ENCODE data around the gene FYB1. TPM values are rescaled to one million over a fixed set of nuclear protein-coding genes. Genes with fewer than 3 reads are reported as not detected.

The FYB1 gene
- total RNA-seq, 2 experiments from 2014 or later = 105 to 106 TPM

- Mint-ChIP-seq H3K9me3 (no peaks in the 10 kb centered on the region), H3K27me3 (no peaks in the 10 kb centered on the region), H3K36me3 (peaks cover 5% of the 10 kb centered on the region), H3K4me3 (peak overlapping the region; percentile 71), H3K27ac (peak overlapping the region; percentile 90), H3K4me1 (ENCODE audit: low read depth) (peaks cover 69% of the 10 kb centered on the region)
- intact Hi-C loops (cut with micrococcal nuclease) = no loop called here
- DNase-seq = peak; percentile 56
- POLR2A ChIA-PET = interaction anchor here (0.7 to 2.2 kb wide), 8 partner anchors 16 to 54 kb away, joined by 3 to 12 read pairs (median 4); no protein-coding TSS in a partner anchor
- CTCF ChIA-PET = interaction anchor here (1.7 to 5.0 kb wide), 4 partner anchors 21 to 125 kb away, joined by 4 to 34 read pairs (median 10); no protein-coding TSS in a partner anchor
Observed at GRCh38 chr5:39158127-39158593, 61.2 kb downstream of the FYB1 start.

- H3K4me3 Mint-ChIP-seq = peak overlapping the region; percentile 71
- H3K4me1 Mint-ChIP-seq (ENCODE audit: low read depth) = peaks cover 71% of the 10 kb centered on the region
- intact Hi-C loops (cut with micrococcal nuclease) = loop anchor here (1.0 kb wide), 1 partner anchor 8 kb away; no protein-coding TSS in a partner anchor
- no peaks in the 10 kb centered on the region for H3K27me3 Mint-ChIP-seq
- peak overlapping the region; percentile 90 for H3K27ac Mint-ChIP-seq
- DNase-seq = no peak
- POLR2A ChIA-PET = interaction anchor here (0.7 to 2.2 kb wide), 10 partner anchors 13 to 59 kb away, joined by 3 to 12 read pairs (median 4); no protein-coding TSS in a partner anchor
- H3K9me3 Mint-ChIP-seq = no peaks in the 10 kb centered on the region
- CTCF ChIA-PET = interaction anchor here (0.9 to 5.0 kb wide), 7 partner anchors 10 to 125 kb away, joined by 3 to 34 read pairs (median 5); no protein-coding TSS in a partner anchor
- H3K36me3 Mint-ChIP-seq = peaks cover 8% of the 10 kb centered on the region
Observed at GRCh38 chr5:39157701-39158100, 61.7 kb downstream of the FYB1 start.

GRCh38 chr5:39156082-39156481, 63.3 kb downstream of the FYB1 start:
- H3K4me3 Mint-ChIP-seq = peak overlapping the region; percentile 55
- intact Hi-C loops (cut with micrococcal nuclease) = no loop called here
- peak overlapping the region; percentile 90 for H3K27ac Mint-ChIP-seq
- H3K36me3 Mint-ChIP-seq = peaks cover 20% of the 10 kb centered on the region
- no peaks in the 10 kb centered on the region for H3K9me3 Mint-ChIP-seq
- H3K4me1 Mint-ChIP-seq (ENCODE audit: low read depth) = peaks cover 80% of the 10 kb centered on the region
- ChIA-PET CTCF (interaction anchor here (1.0 to 3.2 kb wide), 2 partner anchors 21 to 46 kb away, joined by 4 to 12 read pairs; no protein-coding TSS in a partner anchor), POLR2A (interaction anchor here (1.5 kb wide), 1 partner anchor 60 kb away, joined by 4 read pairs; no protein-coding TSS in a partner anchor)
- no peaks in the 10 kb centered on the region for H3K27me3 Mint-ChIP-seq
- no peak for DNase-seq

- Mint-ChIP-seq H3K9me3 (no peaks in the 10 kb centered on the region), H3K27me3 (no peaks in the 10 kb centered on the region), H3K27ac (peak overlapping the region; percentile 90), H3K4me3 (peak overlapping the region; percentile 39), H3K36me3 (peaks cover 29% of the 10 kb centered on the region), H3K4me1 (ENCODE audit: low read depth) (peaks cover 67% of the 10 kb centered on the region)
- POLR2A ChIA-PET = interaction anchor here (0.9 to 2.3 kb wide), 2 partner anchors 49 to 66 kb away, joined by 3 to 8 read pairs; no protein-coding TSS in a partner anchor
- CTCF ChIA-PET = interaction anchor here (2.5 to 3.8 kb wide), 3 partner anchors 49 to 131 kb away, joined by 15 to 20 read pairs (median 16); no protein-coding TSS in a partner anchor
- intact Hi-C loops (cut with micrococcal nuclease) = no loop called here
- DNase-seq = no peak
Observed at GRCh38 chr5:39151745-39152144, 67.6 kb downstream of the FYB1 start.

- intact Hi-C loops (cut with micrococcal nuclease) = loop anchor here (1.0 to 2.0 kb wide), 4 partner anchors 67 to 397 kb away; no protein-coding TSS in a partner anchor
- Mint-ChIP-seq H3K4me1 (ENCODE audit: low read depth) (peaks cover 63% of the 10 kb centered on the region), H3K36me3 (peaks cover 29% of the 10 kb centered on the region)
Observed at GRCh38 chr5:39149966-39150365, 69.4 kb downstream of the FYB1 start.

GRCh38 chr5:39148983-39149534, 70.3 kb downstream of the FYB1 start:
- Mint-ChIP-seq H3K36me3 (peaks cover 29% of the 10 kb centered on the region), H3K9me3 (no peaks in the 10 kb centered on the region), H3K27me3 (no peaks in the 10 kb centered on the region), H3K27ac (peak overlapping the region; percentile 90), H3K4me3 (no peak overlapping the region), H3K4me1 (ENCODE audit: low read depth) (peaks cover 61% of the 10 kb centered on the region)
- no peak for DNase-seq
- POLR2A ChIA-PET = no interaction called here
- CTCF ChIA-PET = interaction anchor here (1.3 to 3.8 kb wide), 5 partner anchors 16 to 137 kb away, joined by 3 to 21 read pairs (median 7); no protein-coding TSS in a partner anchor
- intact Hi-C loops (cut with micrococcal nuclease) = loop anchor here (1.0 to 2.0 kb wide), 4 partner anchors 68 to 398 kb away; no protein-coding TSS in a partner anchor

More at GRCh38 chr5:39149966-39150365, 69.4 kb downstream of the FYB1 start:
- H3K27me3 Mint-ChIP-seq = no peaks in the 10 kb centered on the region
- H3K27ac Mint-ChIP-seq = peak overlapping the region; percentile 90
- ChIA-PET POLR2A (interaction anchor here (0.6 kb wide), 1 partner anchor 46 kb away, joined by 3 read pairs; no protein-coding TSS in a partner anchor), CTCF (interaction anchor here (1.1 to 3.8 kb wide), 8 partner anchors 15 to 226 kb away, joined by 3 to 21 read pairs (median 6); no protein-coding TSS in a partner anchor)
- no peak overlapping the region for H3K4me3 Mint-ChIP-seq
- H3K9me3 Mint-ChIP-seq = no peaks in the 10 kb centered on the region
- DNase-seq = no peak

GRCh38 chr5:39146831-39147540, 72.4 kb downstream of the FYB1 start:
- peaks cover 18% of the 10 kb centered on the region for H3K36me3 Mint-ChIP-seq
- intact Hi-C loops (cut with micrococcal nuclease) = no loop called here
- POLR2A ChIA-PET = interaction anchor here (0.6 to 0.7 kb wide), 2 partner anchors 42 to 66 kb away, joined by 3 to 5 read pairs; no protein-coding TSS in a partner anchor
- no peaks in the 10 kb centered on the region for H3K9me3 Mint-ChIP-seq
- DNase-seq = no peak
- H3K27me3 Mint-ChIP-seq = no peaks in the 10 kb centered on the region
- no peak overlapping the region for H3K27ac Mint-ChIP-seq
- CTCF ChIA-PET = interaction anchor here (0.7 to 2.2 kb wide), 5 partner anchors 9 to 248 kb away, joined by 3 to 15 read pairs (median 6); no protein-coding TSS in a partner anchor
- H3K4me3 Mint-ChIP-seq = no peak overlapping the region
- peaks cover 47% of the 10 kb centered on the region for H3K4me1 Mint-ChIP-seq (ENCODE audit: low read depth)

GRCh38 chr5:39143151-39143860, 76.1 kb downstream of the FYB1 start:
- no peak for DNase-seq
- intact Hi-C loops (cut with micrococcal nuclease) = no loop called here
- Mint-ChIP-seq H3K27ac (no peak overlapping the region), H3K27me3 (no peaks in the 10 kb centered on the region), H3K4me1 (ENCODE audit: low read depth) (peaks cover 34% of the 10 kb centered on the region), H3K4me3 (no peak overlapping the region), H3K9me3 (no peaks in the 10 kb centered on the region), H3K36me3 (peaks cover 7% of the 10 kb centered on the region)
- ChIA-PET POLR2A (no interaction called here), CTCF (interaction anchor here (0.9 to 1.7 kb wide), 3 partner anchors 33 to 140 kb away, joined by 3 to 6 read pairs (median 3); no protein-coding TSS in a partner anchor)

- POLR2A ChIA-PET = interaction anchor here (1.5 kb wide), 1 partner anchor 17 kb away, joined by 4 read pairs; no protein-coding TSS in a partner anchor
- Mint-ChIP-seq H3K4me3 (no peak overlapping the region), H3K4me1 (ENCODE audit: low read depth) (peaks cover 39% of the 10 kb centered on the region), H3K27ac (no peak overlapping the region), H3K9me3 (no peaks in the 10 kb centered on the region), H3K36me3 (peaks cover 12% of the 10 kb centered on the region), H3K27me3 (no peaks in the 10 kb centered on the region)
- CTCF ChIA-PET = interaction anchor here (0.7 to 2.0 kb wide), 3 partner anchors 12 to 1729 kb away, joined by 3 to 9 read pairs (median 3); no protein-coding TSS in a partner anchor
- intact Hi-C loops (cut with micrococcal nuclease) = no loop called here
- no peak for DNase-seq
Observed at GRCh38 chr5:39140558-39141168, 78.7 kb downstream of the FYB1 start.

- Mint-ChIP-seq H3K27me3 (no peaks in the 10 kb centered on the region), H3K36me3 (peaks cover 12% of the 10 kb centered on the region), H3K4me3 (no peak overlapping the region), H3K9me3 (no peaks in the 10 kb centered on the region), H3K4me1 (ENCODE audit: low read depth) (peaks cover 36% of the 10 kb centered on the region), H3K27ac (no peak overlapping the region)
- intact Hi-C loops (cut with micrococcal nuclease) = loop anchor here (2.0 kb wide), 1 partner anchor 18 kb away; no protein-coding TSS in a partner anchor
- ChIA-PET POLR2A (no interaction called here), CTCF (interaction anchor here (0.9 to 1.9 kb wide), 4 partner anchors 36 to 78 kb away, joined by 3 to 18 read pairs (median 6); no protein-coding TSS in a partner anchor)
- DNase-seq = no peak
Observed at GRCh38 chr5:39138892-39139291, 80.5 kb downstream of the FYB1 start.

All from activated CD4-positive, alpha-beta memory T cell treated with anti-CD3 and anti-CD28 coated beads for 36 hours (primary cell).